A549 (cell line): ENCODE measurements around the gene FBN3. TPM values are rescaled to one million over a fixed set of nuclear protein-coding genes. Genes with fewer than 3 reads are reported as not detected.

Experiments used
- ATAC-seq, 2 experiments: fragments of 200-7000 bp in 1 of 2; fragments of >200 bp in 1 of 2; cut with Nextera tagmentation in 1 of 2; cut with Tn5 transposase in 1 of 2; 3 replicates each; pipeline versions ENCODE4 v1.8.0 to v1.9.1; 2018 to 2020; ENCODE audit warnings: mild to moderate bottlenecking in 1 of 2, moderate library complexity in 1 of 2
- CTCF ChIA-PET: fragments of 300-600 bp; sonication (Branson Sonifier 250); formaldehyde crosslinking; extraction: SDS; loops from one replicate; lab custom pipeline; 2021; ENCODE audit warnings: antibody characterized with exemption, inconsistent platforms; lab: Yijun Ruan, JAX
- POLR2A ChIA-PET: fragments of 350-600 bp; formaldehyde crosslinking; extraction: SDS; loops from one replicate; lab custom pipeline; 2021; ENCODE audit warnings: antibody characterized with exemption, inconsistent platforms; lab: Yijun Ruan, JAX
- DNase-seq, 2 experiments: peaks; one replicate each; pipeline versions ENCODE4 v3.0.0 to v3.0.0-alpha.2; 2011 to 2016; ENCODE audit warnings: low read depth in 1 of 2, low spot score in 1 of 2
- FAIRE-seq: peaks from 2 replicates; lab custom pipeline; 2011; peaks lifted over from hg19 to GRCh38; lab: Jason Lieb, UNC
- H3K27ac ChIP-seq, 2 experiments: fragments of >200 bp; sonication (Bioruptor Twin); formaldehyde crosslinking; 3 replicates each; pipeline ENCODE4 v1.5.1; 2016 to 2017
- H3K4me1 ChIP-seq: fragments of >200 bp; sonication (Bioruptor Twin); formaldehyde crosslinking; 3 replicates; pipeline ENCODE4 v1.6.1; 2016
- H3K4me2 ChIP-seq: fragments of >200 bp; sonication (Bioruptor Twin); formaldehyde crosslinking; 3 replicates; pipeline ENCODE4 v1.6.1; 2016
- H3K4me3 ChIP-seq: fragments of >200 bp; sonication (Bioruptor Twin); formaldehyde crosslinking; 3 replicates; pipeline ENCODE4 v1.5.1; 2016
- H3K9me3 ChIP-seq: fragments of >200 bp; sonication (Bioruptor Twin); formaldehyde crosslinking; 3 replicates; pipeline ENCODE4 v1.6.1; 2016
- BHLHE40 ChIP-seq: IDR thresholded peaks from 2 replicates; pipeline ENCODE4 v1.6.1; 2012; ENCODE audit warnings: low read depth, low read length, inconsistent platforms
- CBX2 ChIP-seq: fragments of 200-600 bp; sonication (generic); IDR thresholded peaks from 2 replicates; pipeline ENCODE4 v1.6.1; 2016; ENCODE audit warnings: low read depth, mild to moderate bottlenecking, borderline replicate concordance
- CHD2 ChIP-seq: fragments of 150-350 bp; IDR thresholded peaks from 2 replicates; pipeline ENCODE4 v1.6.1; 2014; ENCODE audit warnings: low read length; ENCODE audit not compliant: partially characterized antibody
- CHD4 ChIP-seq: fragments of 200-600 bp; sonication (generic); IDR thresholded peaks from 2 replicates; pipeline ENCODE4 v1.6.1; 2016; ENCODE audit warnings: antibody characterized with exemption, mild to moderate bottlenecking, borderline replicate concordance
- E2F6 ChIP-seq: IDR thresholded peaks from 2 replicates; pipeline ENCODE4 v1.6.1; 2012; ENCODE audit warnings: low read depth, borderline replicate concordance
- ESRRA ChIP-seq: fragments of 150-350 bp; IDR thresholded peaks from 2 replicates; pipeline ENCODE4 v1.6.1; 2014; ENCODE audit warnings: mild to moderate bottlenecking, low read length, borderline replicate concordance
- HDAC2 ChIP-seq: fragments of 200-600 bp; sonication (generic); IDR thresholded peaks from 2 replicates; pipeline ENCODE4 v1.6.1; 2016
- HES2 ChIP-seq: fragments of >200 bp; sonication (Bioruptor Twin); formaldehyde crosslinking; IDR thresholded peaks from 2 replicates; pipeline ENCODE4 v1.6.1; 2016
- HMGXB4 ChIP-seq: fragments of 250-450 bp; sonication (Bioruptor Pico); IDR thresholded peaks from 2 replicates; pipeline ENCODE4 v1.5.0; 2021; ENCODE audit warnings: mild to moderate bottlenecking, moderate library complexity, borderline replicate concordance
- HOXB13 ChIP-seq: fragments of 250-450 bp; sonication (Bioruptor Pico); IDR thresholded peaks from 2 replicates; pipeline ENCODE4 v1.5.0; 2020; ENCODE audit warnings: low read depth, mild to moderate bottlenecking, moderate library complexity
- HOXB5 ChIP-seq: fragments of 250-450 bp; sonication (Bioruptor Pico); IDR thresholded peaks from 2 replicates; pipeline ENCODE4 v1.5.0; 2020; ENCODE audit warnings: mild to moderate bottlenecking, moderate library complexity
- JUN ChIP-seq, 2 experiments: fragments of >200 bp; sonication (Bioruptor Twin); formaldehyde crosslinking; IDR thresholded peaks; 2 replicates in 1 of 2; 3 replicates in 1 of 2; pipeline ENCODE4 v1.6.1; 2016 to 2017
- MAFK ChIP-seq: fragments of 450-650 bp; IDR thresholded peaks from 2 replicates; pipeline ENCODE4 v1.6.1; 2014; ENCODE audit not compliant: partially characterized antibody
- MAX ChIP-seq: IDR thresholded peaks from 2 replicates; pipeline ENCODE4 v1.6.1; 2012
- NPAS2 ChIP-seq: fragments of 250-450 bp; sonication (Bioruptor Pico); IDR thresholded peaks from 2 replicates; pipeline ENCODE4 v1.8.0; 2022; ENCODE audit warnings: mild to moderate bottlenecking, moderate library complexity, borderline replicate concordance
- NR3C1 ChIP-seq: fragments of >200 bp; sonication (Bioruptor Twin); formaldehyde crosslinking; IDR thresholded peaks from 3 replicates; pipeline ENCODE4 v1.6.1; 2017
- PBX3 ChIP-seq: IDR thresholded peaks from 2 replicates; pipeline ENCODE4 v1.6.1; 2012
- PHF8 ChIP-seq: fragments of 200-600 bp; sonication (generic); IDR thresholded peaks from 2 replicates; pipeline ENCODE4 v1.6.1; 2016; ENCODE audit warnings: low read depth, mild to moderate bottlenecking, antibody characterized with exemption, moderate library complexity, borderline replicate concordance
- POLR2A ChIP-seq: IDR thresholded peaks from 2 replicates; pipeline ENCODE4 v1.6.1; 2012; ENCODE audit warnings: mild to moderate bottlenecking, low read length
- POLR2AphosphoS2 ChIP-seq: conservative IDR thresholded peaks from 2 replicates; pipeline ENCODE4 v1.6.1; 2012; ENCODE audit warnings: low read length, improper control_type of control experiment, inconsistent platforms
- RCOR1 ChIP-seq: fragments of 150-350 bp; IDR thresholded peaks from 2 replicates; pipeline ENCODE4 v1.6.1; 2014; ENCODE audit warnings: antibody characterized with exemption, low read length, low read depth
- RNF2 ChIP-seq: fragments of 200-600 bp; sonication (generic); IDR thresholded peaks from 2 replicates; pipeline ENCODE4 v1.6.1; 2016; ENCODE audit warnings: low read depth, mild to moderate bottlenecking, antibody characterized with exemption, moderate library complexity, borderline replicate concordance
- SREBF2 ChIP-seq: fragments of 450-650 bp; IDR thresholded peaks from 2 replicates; pipeline ENCODE4 v1.6.1; 2014; ENCODE audit warnings: mild to moderate bottlenecking, moderate library complexity
- TFCP2L1 ChIP-seq: fragments of 250-450 bp; sonication (Bioruptor Pico); IDR thresholded peaks from 2 replicates; pipeline ENCODE4 v1.5.0; 2021; ENCODE audit warnings: mild to moderate bottlenecking
- TP53 ChIP-seq: fragments of 250-450 bp; sonication (Bioruptor Pico); IDR thresholded peaks from 2 replicates; pipeline ENCODE4 v1.5.0; 2021; ENCODE audit warnings: mild to moderate bottlenecking, moderate library complexity
- USF2 ChIP-seq: fragments of 450-650 bp; IDR thresholded peaks from 2 replicates; pipeline ENCODE4 v1.6.1; 2014; ENCODE audit warnings: antibody characterized with exemption
- ZC3H11A ChIP-seq: fragments of 450-650 bp; IDR thresholded peaks from 2 replicates; pipeline ENCODE4 v1.6.1; 2014; ENCODE audit warnings: antibody characterized with exemption, mild to moderate bottlenecking
- ZNF302 ChIP-seq: fragments of 250-450 bp; sonication (Bioruptor Pico); IDR thresholded peaks from 2 replicates; pipeline ENCODE4 v1.9.0; 2021; ENCODE audit warnings: inconsistent platforms, mild to moderate bottlenecking, moderate library complexity
- ZSCAN20 ChIP-seq: fragments of 250-450 bp; sonication (Bioruptor Pico); IDR thresholded peaks from 2 replicates; pipeline ENCODE4 v1.8.0; 2022; ENCODE audit warnings: mild to moderate bottlenecking, moderate library complexity
- WGBS: methylation state at CpG from one replicate; pipeline ENCODE4 v1.1.6; 2017; ENCODE audit errors: missing lambda C conversion rate; 5-methylcytosine and 5-hydroxymethylcytosine counted together
- polyA minus RNA-seq: library from RNA; depleted of rRNA, polyadenylated mRNA; stranded (reverse); fragments of >200 nt; gene quantifications from 2 replicates; pipeline ENCODE4 v1.2.3, GENCODE V29; 2011; rRNA and poly(A)+ RNA removed
- polyA plus RNA-seq, 4 experiments: library from polyadenylated mRNA; depleted of rRNA in 3 of 4; stranded (reverse); fragments of >200 nt; fragmentation: RNase III in 1 of 4; extraction: RNeasy Plus Mini Kit Qiagen cat#74134 plus additional on column Dnase treatment in 1 of 4; gene quantifications; 2 replicates in 3 of 4; 3 replicates in 1 of 4; pipeline ENCODE4 v1.2.3, GENCODE V29; 2011 to 2017

FBN3 gene
- polyA plus RNA-seq (2011; rRNA removed) = 0.01 TPM in 1 of 2 replicates, not detected in the other
- polyA plus RNA-seq (2012; cell fraction: cytosol; rRNA removed) = under 0.01 TPM in 2 replicates
- polyA plus RNA-seq (2012; cell fraction: nucleus; rRNA removed) = 0.01 and 0.02 TPM in 2 replicates
- not detected in 3 replicates for polyA plus RNA-seq (2017; fragmentation: RNase III; extraction: RNeasy Plus Mini Kit Qiagen cat#74134 plus additional on column Dnase treatment)
- not detected in 2 replicates for polyA minus RNA-seq

GRCh38 chr19:8149261-8150094 lies at the start of gene FBN3:
Gene FBN3, minus strand, starts transcription at chr19:8149592. Its CDS starts 2,112 bp downstream, at chr19:8147480.
- Histone ChIP-seq H3K4me1 (peaks cover 7% of the 10 kb centered on the region; the same call in 2 of the 3 replicates), H3K9me3 (no peaks in the 10 kb centered on the region), H3K27ac (peak within 1 kb of the TSS in 1 of 2 experiments; percentile 58; a peak in 2 of 6 replicates), H3K4me3 (peak within 1 kb of the TSS; percentile 48), H3K4me2 (peak within 1 kb of the TSS; percentile 99)
- ATAC-seq (no peak), DNase-seq (no peak), FAIRE-seq (no peak)
- 61% methylated on average over 12 of the region's 72 CpGs for WGBS
- ChIA-PET CTCF (interaction anchor here (1.5 kb wide), 1 partner anchor 9 kb away, joined by 7 read pairs; no protein-coding TSS in a partner anchor), POLR2A (interaction anchor here (0.6 kb wide), 1 partner anchor 45 kb away, joined by 6 read pairs; no protein-coding TSS in a partner anchor)
- TF ChIP-seq HMGXB4 (CRISPR knock-in tag) (no peak), ZNF302 (CRISPR knock-in tag) (no peak), ZSCAN20 (CRISPR knock-in tag) (no peak), ESRRA (no peak), ZC3H11A (no peak), CHD2 (no peak), HDAC2 (no peak), USF2 (no peak), PBX3 (no peak), HES2 (no peak), SREBF2 (no peak), TFCP2L1 (CRISPR knock-in tag) (no peak), RCOR1 (no peak), CBX2 (no peak), NR3C1 (no peak)

GRCh38 chr19:8196271-8196927 lies 47.0 kb upstream of the FBN3 start:
- FAIRE-seq (no peak), ATAC-seq (no peak)
- Histone ChIP-seq H3K4me3 (no peak overlapping the region), H3K27ac (no peak overlapping the region)
- TF ChIP-seq JUN (IDR thresholded peaks at IDR 0.05) (no peak), TP53 (CRISPR knock-in tag) (no peak), MAFK (no peak), ESRRA (no peak), E2F6 (no peak), ZC3H11A (no peak), PHF8 (no peak), NR3C1 (no peak), RCOR1 (no peak), HOXB5 (no peak), MAX (no peak), ZSCAN20 (CRISPR knock-in tag) (no peak), POLR2AphosphoS2 (no peak), RNF2 (no peak), POLR2A (no peak), NPAS2 (CRISPR knock-in tag) (no peak), USF2 (no peak), BHLHE40 (no peak), CHD4 (no peak), HOXB13 (no peak)
- TF ChIP-seq, all 56 proteins: peak for 0
- POLR2A ChIA-PET = interaction anchor here (0.6 kb wide), 1 partner anchor 95 kb away, joined by 3 read pairs; no protein-coding TSS in a partner anchor
- H3K4me1 ChIP-seq = no peaks in the 10 kb centered on the region
- 56% methylated on average over 10 of the region's 10 CpGs for WGBS
- no peak for DNase-seq
- H3K9me3 ChIP-seq = no peaks in the 10 kb centered on the region
- H3K4me2 ChIP-seq = no peak overlapping the region
- CTCF ChIA-PET = no interaction called here
